MM.1S (cell line): ENCODE data around the gene EFCAB10.
A peak's percentile ranks its signal among the peaks of the same experiment; 100 is the strongest.

Experiments used
- DNase-seq: peaks from one replicate; pipeline ENCODE4 v3.0.0-alpha.2; 2015
- H2AFZ ChIP-seq: fragments of 300-600 bp; sonication (generic); 2 replicates; pipeline ENCODE4 v1.6.0; 2016; ENCODE audit warnings: antibody characterized with exemption, low read length
- H3F3A ChIP-seq: fragments of 300-600 bp; sonication (generic); 2 replicates; pipeline ENCODE4 v1.6.1; 2016; ENCODE audit warnings: mild to moderate bottlenecking, antibody characterized with exemption, low read length, moderate library complexity, mixed read lengths; ENCODE audit not compliant: insufficient read depth
- H3K27ac ChIP-seq: fragments of 300-600 bp; sonication (generic); 2 replicates; pipeline ENCODE4 v1.5.1; 2016; ENCODE audit warnings: mild to moderate bottlenecking, low read length
- H3K27me3 ChIP-seq: fragments of 300-600 bp; sonication (generic); replicated peaks from 2 replicates; pipeline ENCODE4 v1.6.0; 2016; ENCODE audit warnings: low read length; ENCODE audit not compliant: insufficient read depth
- H3K36me3 ChIP-seq: fragments of 300-600 bp; sonication (generic); replicated peaks from 2 replicates; pipeline ENCODE4 v1.6.1; 2016; ENCODE audit warnings: mild to moderate bottlenecking, low read length, mixed read lengths; ENCODE audit not compliant: insufficient read depth
- H3K4me1 ChIP-seq: fragments of 300-600 bp; sonication (generic); 2 replicates; pipeline ENCODE4 v1.6.1; 2016; ENCODE audit warnings: low read length, mixed read lengths
- H3K4me2 ChIP-seq: fragments of 300-600 bp; sonication (generic); 2 replicates; pipeline ENCODE4 v1.6.0; 2016; ENCODE audit warnings: low read depth, low read length
- H3K4me3 ChIP-seq: fragments of 300-600 bp; sonication (generic); 2 replicates; pipeline ENCODE4 v1.5.1; 2016; ENCODE audit warnings: low read length, mixed read lengths
- H3K79me2 ChIP-seq: fragments of 300-600 bp; sonication (generic); 2 replicates; pipeline ENCODE4 v1.6.1; 2016; ENCODE audit warnings: mixed run types, low read length, mixed read lengths
- H3K9ac ChIP-seq: fragments of 300-600 bp; sonication (generic); 2 replicates; pipeline ENCODE4 v1.6.1; 2016; ENCODE audit warnings: low read length, mixed read lengths
- H3K9me2 ChIP-seq: fragments of 300-600 bp; sonication (generic); replicated peaks from 2 replicates; pipeline ENCODE4 v1.6.1; 2016; ENCODE audit warnings: mild to moderate bottlenecking, low read length, mixed read lengths; ENCODE audit not compliant: insufficient read depth
- H3K9me3 ChIP-seq: fragments of 300-600 bp; sonication (generic); replicated peaks from 2 replicates; pipeline ENCODE4 v1.6.1; 2016; ENCODE audit warnings: mild to moderate bottlenecking, low read length, mixed read lengths; ENCODE audit not compliant: insufficient read depth
- H4K20me1 ChIP-seq: fragments of 300-600 bp; sonication (generic); 2 replicates; pipeline ENCODE4 v1.6.1; 2016; ENCODE audit warnings: mild to moderate bottlenecking, low read length, moderate library complexity, mixed read lengths; ENCODE audit not compliant: insufficient read depth
- CTCF ChIP-seq: fragments of 300-600 bp; sonication (generic); IDR thresholded peaks from 2 replicates; pipeline ENCODE4 v1.5.1; 2016; ENCODE audit warnings: antibody characterized with exemption, low read length, mixed read lengths
- EZH2 ChIP-seq: fragments of 300-600 bp; sonication (generic); optimal IDR thresholded peaks from 2 replicates; pipeline ENCODE3; 2017; ENCODE audit warnings: low read depth, mild to moderate bottlenecking, antibody characterized with exemption, low read length, mixed read lengths
- EZH2phosphoT487 ChIP-seq: fragments of 300-600 bp; sonication (generic); IDR thresholded peaks from 2 replicates; pipeline ENCODE4 v1.6.1; 2018; ENCODE audit warnings: antibody characterized with exemption, low read length

EFCAB10 gene

GRCh38 chr7:105532709-105533460 lies 48.4 kb downstream of the EFCAB10 start:
- Histone ChIP-seq H3K79me2 (peaks cover 37% of the 10 kb centered on the region), H3K27ac (peak overlapping the region; percentile 78; the same call in 1 of the 2 replicates), H3K9me2 (no peaks in the 10 kb centered on the region), H3K27me3 (no peaks in the 10 kb centered on the region), H3K9me3 (no peaks in the 10 kb centered on the region), H2AFZ (peak overlapping the region; percentile 82), H3F3A (peaks cover 12% of the 10 kb centered on the region), H3K4me2 (peak overlapping the region; percentile 96), H4K20me1 (no peaks in the 10 kb centered on the region), H3K36me3 (no peaks in the 10 kb centered on the region), H3K9ac (peak overlapping the region; percentile 93), H3K4me1 (peaks cover 10% of the 10 kb centered on the region), H3K4me3 (peak overlapping the region; percentile 98)
- DNase-seq, result no peak
- TF ChIP-seq EZH2phosphoT487 (no peak), EZH2 (no peak), CTCF (no peak)

GRCh38 chr7:105531792-105532671 lies 49.3 kb downstream of the EFCAB10 start, which contains the start of gene RINT1:
Gene RINT1 (plus strand): TSS chr7:105532201. CDS start chr7:105532316, 115 bp downstream.
- Histone ChIP-seq H3K27me3 (no peaks in the 10 kb centered on the region), H3K9me3 (no peaks in the 10 kb centered on the region), H4K20me1 (no peaks in the 10 kb centered on the region), H3K4me1 (peaks cover 10% of the 10 kb centered on the region), H3K36me3 (no peaks in the 10 kb centered on the region), H3K4me2 (peak within 1 kb of the TSS; percentile 96), H3F3A (peaks cover 12% of the 10 kb centered on the region), H3K4me3 (peak within 1 kb of the TSS; percentile 98), H3K79me2 (peaks cover 37% of the 10 kb centered on the region), H3K9me2 (no peaks in the 10 kb centered on the region), H3K9ac (peak within 1 kb of the TSS; percentile 93), H2AFZ (peak within 1 kb of the TSS; percentile 82), H3K27ac (peak within 1 kb of the TSS; percentile 78)
- TF ChIP-seq CTCF (peak; percentile 92), EZH2 (no peak), EZH2phosphoT487 (no peak)
- DNase-seq, result peak; percentile 94

GRCh38 chr7:105530546-105530945 lies 50.7 kb downstream of the EFCAB10 start:
- Histone ChIP-seq H3K79me2 (peaks cover 32% of the 10 kb centered on the region), H3K9me3 (no peaks in the 10 kb centered on the region), H3K4me3 (peak overlapping the region; percentile 98; the same call in 1 of the 2 replicates), H3K27ac (no peak overlapping the region; the same call in 1 of the 2 replicates), H3K27me3 (no peaks in the 10 kb centered on the region), H2AFZ (no peak overlapping the region; the same call in 1 of the 2 replicates), H3F3A (peaks cover 12% of the 10 kb centered on the region), H3K4me1 (peaks cover 10% of the 10 kb centered on the region), H3K9ac (no peak overlapping the region), H3K36me3 (no peaks in the 10 kb centered on the region), H3K9me2 (no peaks in the 10 kb centered on the region), H4K20me1 (no peaks in the 10 kb centered on the region), H3K4me2 (peak overlapping the region; percentile 96; the same call in 1 of the 2 replicates)
- no peak for TF ChIP-seq EZH2phosphoT487
- no peak for TF ChIP-seq CTCF
- no peak for TF ChIP-seq EZH2
- DNase-seq, result no peak
